GM21723 (cell line): Measurements from ENCODE around the gene CHAF1A.

ENCODE experiments used
- ATAC-seq: cut with Tn5 transposase; IDR thresholded peaks from one replicate; pipeline ENCODE4 v1.9.1; 2021; ENCODE audit warnings: mild to moderate bottlenecking, moderate library complexity; ENCODE audit not compliant: unreplicated experiment

The CHAF1A gene

GRCh38 chr19:4403005-4403761, 743 bp downstream of the CHAF1A start:
- ATAC-seq, result no peak

DNA sequence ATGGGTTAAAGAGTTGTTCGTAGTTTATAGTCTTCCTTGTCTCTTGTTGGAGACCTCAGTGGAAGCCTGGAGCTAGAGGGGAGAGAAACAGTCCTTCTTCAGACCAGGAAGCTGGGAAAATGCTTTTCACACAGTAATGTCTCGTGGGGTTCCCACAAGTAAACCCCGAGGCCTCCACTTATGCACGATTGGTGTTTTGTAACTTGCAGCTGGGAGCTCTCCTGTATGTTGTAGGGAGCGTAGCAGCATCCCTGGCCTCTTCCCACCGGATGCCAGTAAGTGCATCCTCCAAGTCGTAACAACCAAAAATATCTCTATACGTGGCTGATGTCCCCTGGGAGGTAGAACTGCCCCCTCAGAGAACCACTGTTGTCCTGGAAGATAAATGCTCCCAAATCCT, 3.5 kb downstream of the CHAF1A start:
- ATAC-seq, result no peak

GRCh38 chr19:4406626-4407025, 4.2 kb downstream of the CHAF1A start:
- no peak for ATAC-seq

GRCh38 chr19:4409123-4409933, 6.9 kb downstream of the CHAF1A start:
- ATAC-seq, result no peak

GRCh38 chr19:4413588-4413987, 11.1 kb downstream of the CHAF1A start:
- ATAC-seq, result no peak

DNA sequence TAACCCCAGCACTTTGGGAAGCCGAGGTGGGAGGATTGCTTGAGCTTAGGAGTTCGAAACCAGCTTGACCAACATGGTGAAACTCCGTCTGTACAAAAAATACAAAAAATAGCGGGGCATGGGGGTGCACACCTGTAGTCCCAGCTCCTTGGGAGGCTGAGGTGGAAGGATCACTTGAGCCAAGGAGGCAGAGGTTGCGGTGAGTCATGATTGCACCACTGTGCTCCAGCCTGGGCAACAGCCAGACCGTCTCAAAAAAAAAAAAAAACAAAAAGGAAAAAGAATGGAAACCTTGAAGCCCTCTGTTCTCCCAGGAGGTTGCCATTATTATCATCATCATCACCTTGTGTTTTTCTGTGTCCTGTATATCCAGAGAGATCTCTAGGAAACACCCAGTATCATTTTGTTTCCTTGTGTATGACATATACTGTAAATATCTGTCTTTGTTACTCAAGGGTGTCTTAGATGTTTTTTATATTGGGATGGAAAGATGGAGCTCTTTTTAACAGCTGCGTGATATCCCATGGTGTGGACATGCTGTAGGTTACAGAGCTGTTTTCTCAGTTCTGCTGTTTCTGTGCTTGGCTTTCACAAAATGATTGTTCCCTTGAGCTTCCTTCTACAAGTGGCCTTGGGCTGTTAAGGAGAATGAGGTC, 11.8 kb downstream of the CHAF1A start:
- ATAC-seq, result no peak

- ATAC-seq, result no peak
Measured at GRCh38 chr19:4414800-4415321, 12.4 kb downstream of the CHAF1A start.

- ATAC-seq, result no peak
Measured at GRCh38 chr19:4415352-4415751, 12.9 kb downstream of the CHAF1A start.

DNA sequence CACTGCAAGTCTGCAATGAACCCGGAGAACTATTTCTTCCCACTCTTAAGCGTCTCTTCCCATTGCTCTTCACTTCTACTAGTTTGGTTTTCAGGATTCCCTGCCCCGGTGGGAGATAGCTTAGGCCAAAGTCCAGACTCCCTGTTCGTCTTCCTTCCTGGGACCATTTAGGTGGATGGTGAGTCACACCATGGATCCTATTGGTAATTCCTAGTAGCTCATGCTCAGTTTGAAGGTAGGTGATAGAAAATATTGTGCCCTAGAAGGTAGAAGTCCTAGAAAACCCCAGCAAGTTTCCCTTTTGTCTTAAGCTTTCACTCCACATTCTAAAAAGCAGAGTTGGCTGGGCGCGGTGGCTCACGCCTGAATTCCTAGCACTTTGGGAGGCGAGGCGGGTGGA, 13.8 kb downstream of the CHAF1A start:
- no peak for ATAC-seq

- ATAC-seq, result no peak
Measured at GRCh38 chr19:4423416-4424126, 21.1 kb downstream of the CHAF1A start.

DNA sequence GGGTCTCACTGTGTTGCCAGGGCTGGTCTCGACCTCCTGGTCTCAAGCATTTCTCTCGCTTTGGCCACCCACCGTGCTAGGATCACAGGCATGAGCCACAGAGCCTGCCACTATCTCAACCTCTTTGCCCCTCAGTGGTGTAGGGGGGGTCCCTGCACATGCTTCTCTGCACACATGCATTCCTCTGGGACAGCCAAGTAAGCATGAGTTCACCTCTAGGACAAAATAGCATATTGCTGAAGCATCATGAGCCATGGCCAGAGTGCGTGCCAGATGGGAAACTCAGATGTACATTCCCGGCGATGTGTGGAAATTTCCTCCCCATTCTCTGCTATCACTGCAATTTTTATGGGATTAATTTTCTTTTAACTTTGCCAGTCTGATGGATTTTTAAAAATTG, 23.1 kb downstream of the CHAF1A start:
- ATAC-seq, result no peak

- no peak for ATAC-seq
Measured at GRCh38 chr19:4428326-4428975, 26.0 kb downstream of the CHAF1A start.

DNA sequence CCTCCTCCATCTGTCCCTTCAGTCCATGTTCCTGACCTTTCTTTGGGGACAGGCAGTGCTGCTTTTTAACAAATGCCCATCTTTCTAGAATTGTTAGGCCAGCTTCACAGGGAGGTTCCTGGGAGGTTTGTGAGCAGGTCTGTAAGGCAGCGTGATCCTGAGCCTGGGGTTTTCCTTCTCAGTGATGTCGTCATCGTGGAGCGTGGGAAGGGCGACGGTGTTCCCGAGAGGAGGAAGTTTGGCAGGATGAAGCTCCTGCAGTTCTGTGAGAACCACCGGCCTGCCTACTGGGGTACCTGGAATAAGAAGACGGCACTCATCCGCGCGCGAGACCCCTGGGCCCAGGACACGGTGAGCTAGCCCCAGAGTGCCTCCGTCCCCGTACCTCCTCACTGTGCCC, 26.8 kb downstream of the CHAF1A start:
- ATAC-seq, result no peak

DNA sequence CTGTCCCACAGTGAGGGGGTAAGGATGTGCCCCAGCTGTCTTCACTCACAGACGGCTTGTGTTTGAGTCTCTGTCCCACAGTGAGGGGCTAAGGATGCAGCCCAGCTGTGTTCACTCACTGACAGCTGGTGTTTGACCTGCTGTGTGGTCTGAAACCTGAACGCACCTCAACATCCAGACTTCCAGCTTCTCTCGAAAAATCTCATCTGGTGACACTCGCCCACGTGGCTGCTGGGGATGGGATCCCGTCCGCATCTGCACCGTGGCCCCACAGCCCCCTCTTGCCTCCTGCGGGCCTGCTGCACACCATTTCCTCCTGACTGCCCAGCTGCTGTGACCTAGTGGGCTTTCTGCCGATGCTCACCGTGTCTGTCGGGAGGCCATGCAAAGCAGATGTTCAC, 27.3 kb downstream of the CHAF1A start:
- ATAC-seq, result no peak

GRCh38 chr19:4430760-4431159, 28.3 kb downstream of the CHAF1A start:
- ATAC-seq, result no peak

GRCh38 chr19:4431296-4431695, 28.9 kb downstream of the CHAF1A start:
- ATAC-seq, result no peak

DNA sequence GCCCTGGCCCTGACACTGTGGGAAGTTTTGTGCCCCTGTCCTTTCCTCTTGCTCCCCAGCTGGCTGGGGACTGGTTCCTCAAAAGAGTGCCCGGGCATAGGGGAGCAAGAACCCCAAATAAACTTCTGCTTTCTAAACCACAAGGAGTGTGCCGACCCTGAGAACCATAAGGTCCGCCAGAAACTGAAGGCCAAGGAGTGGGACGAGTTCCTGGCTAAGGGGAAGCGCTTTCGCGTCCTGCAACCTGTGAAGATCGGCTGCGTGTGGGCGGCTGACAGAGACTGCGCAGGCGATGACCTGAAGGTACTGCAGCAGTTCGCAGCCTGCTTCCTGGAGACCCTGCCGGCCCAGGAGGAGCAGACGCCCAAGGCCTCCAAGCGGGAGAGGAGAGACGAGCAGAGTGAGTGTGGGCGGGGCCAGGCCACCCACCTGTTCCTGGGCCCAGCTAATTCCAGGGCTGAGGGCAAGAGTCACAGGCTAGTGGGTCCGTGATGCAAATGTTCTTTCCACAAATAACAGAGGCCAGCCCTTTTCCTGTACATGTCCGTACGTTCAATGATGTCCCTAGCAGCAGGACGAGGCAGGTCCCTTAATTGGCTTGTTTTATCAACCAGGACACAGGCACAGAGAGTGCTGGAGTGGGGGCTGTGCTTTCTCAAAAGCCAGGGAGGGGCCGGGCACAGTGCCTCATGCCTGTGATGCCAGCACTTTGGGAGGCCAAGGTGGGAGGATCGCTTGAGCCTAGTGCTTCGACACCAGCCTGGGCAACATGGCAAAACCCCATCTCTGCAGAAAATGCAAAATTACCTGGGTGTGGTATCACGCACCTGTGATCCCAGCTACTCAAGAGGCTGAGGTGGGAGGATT, 29.6 kb downstream of the CHAF1A start:
- no peak for ATAC-seq

GRCh38 chr19:4432918-4433506, 30.6 kb downstream of the CHAF1A start:
- ATAC-seq, result no peak

GRCh38 chr19:4434391-4434790, 32.0 kb downstream of the CHAF1A start:
- no peak for ATAC-seq
